NB4 (cell line): ENCODE data around the gene LPP.

Source experiments
- POLR2A ChIP-seq: IDR thresholded peaks from 2 replicates; pipeline ENCODE4 v1.6.1; 2011; ENCODE audit warnings: mild to moderate bottlenecking; ENCODE audit not compliant: insufficient read length; ENCODE audit errors: extremely low read depth
- TF ChIP-seq, protein P1 (sequence below): IDR thresholded peaks from one replicate; pipeline ENCODE4 v1.5.1; 2012; ENCODE audit warnings: low read depth, low read length

DNA sequence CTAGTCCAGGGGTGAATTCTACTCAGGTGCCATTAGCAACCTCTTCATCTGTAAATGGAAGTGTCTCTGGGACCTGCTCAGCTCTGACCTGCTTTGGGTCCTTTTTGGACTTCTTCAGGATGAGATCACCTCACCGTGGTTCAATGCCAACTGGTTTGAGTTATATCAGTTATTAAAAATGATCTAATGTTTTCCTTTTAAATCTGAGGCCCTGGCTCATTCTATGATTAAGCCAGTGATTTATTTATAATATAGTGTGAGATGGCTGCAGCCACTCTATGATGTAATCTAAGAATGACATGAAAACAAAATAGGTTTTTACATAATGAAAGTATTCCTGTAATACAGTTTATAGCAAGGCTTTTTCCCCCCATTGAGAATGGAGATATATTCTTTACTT is 79.4 kb downstream of the LPP start:
- TF ChIP-seq, protein P1, sequence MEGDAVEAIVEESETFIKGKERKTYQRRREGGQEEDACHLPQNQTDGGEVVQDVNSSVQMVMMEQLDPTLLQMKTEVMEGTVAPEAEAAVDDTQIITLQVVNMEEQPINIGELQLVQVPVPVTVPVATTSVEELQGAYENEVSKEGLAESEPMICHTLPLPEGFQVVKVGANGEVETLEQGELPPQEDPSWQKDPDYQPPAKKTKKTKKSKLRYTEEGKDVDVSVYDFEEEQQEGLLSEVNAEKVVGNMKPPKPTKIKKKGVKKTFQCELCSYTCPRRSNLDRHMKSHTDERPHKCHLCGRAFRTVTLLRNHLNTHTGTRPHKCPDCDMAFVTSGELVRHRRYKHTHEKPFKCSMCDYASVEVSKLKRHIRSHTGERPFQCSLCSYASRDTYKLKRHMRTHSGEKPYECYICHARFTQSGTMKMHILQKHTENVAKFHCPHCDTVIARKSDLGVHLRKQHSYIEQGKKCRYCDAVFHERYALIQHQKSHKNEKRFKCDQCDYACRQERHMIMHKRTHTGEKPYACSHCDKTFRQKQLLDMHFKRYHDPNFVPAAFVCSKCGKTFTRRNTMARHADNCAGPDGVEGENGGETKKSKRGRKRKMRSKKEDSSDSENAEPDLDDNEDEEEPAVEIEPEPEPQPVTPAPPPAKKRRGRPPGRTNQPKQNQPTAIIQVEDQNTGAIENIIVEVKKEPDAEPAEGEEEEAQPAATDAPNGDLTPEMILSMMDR: no peak
- TF ChIP-seq POLR2A: no peak
